ENCODE results near the gene UHRF2.
"Not testable (repeated sequence)": the region's sequence is repeated elsewhere in the genome, so short reads cannot be mapped to it uniquely, and the experiment has no call there.

The UHRF2 gene

GRCh38 chr9:6489099-6489498 is 76.1 kb downstream of the UHRF2 start:
- ATAC-seq (no peak), DNase-seq (no peak)
- no peak overlapping the region for H3K27ac Mint-ChIP-seq
- H3K36me3 Mint-ChIP-seq (ENCODE audit: low read depth): peaks cover 48% of the 10 kb centered on the region
- H3K4me1 Mint-ChIP-seq: no peaks in the 10 kb centered on the region
- H3K4me3 Mint-ChIP-seq: no peak overlapping the region
- H3K27me3 Mint-ChIP-seq: no peaks in the 10 kb centered on the region
- no peaks in the 10 kb centered on the region for H3K9me3 Mint-ChIP-seq

DNA sequence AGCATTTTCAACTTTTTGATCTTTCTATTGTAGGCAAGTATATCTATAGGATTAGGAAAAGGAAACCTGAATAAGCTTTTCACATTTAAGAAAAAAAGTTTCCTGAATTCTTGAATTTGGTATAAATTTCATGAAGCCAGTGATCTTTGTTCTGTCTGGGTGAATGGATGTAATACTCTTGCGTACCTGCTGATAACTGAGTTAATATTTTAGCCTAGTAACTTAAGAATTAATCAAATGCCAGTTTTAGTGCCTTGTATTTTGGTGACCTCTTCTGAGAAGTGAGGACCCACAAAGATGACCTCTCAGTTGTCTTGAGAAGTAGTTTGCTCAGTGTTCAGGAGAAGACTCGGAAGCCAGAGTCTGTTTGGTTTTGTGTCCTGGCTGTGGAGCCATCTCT is 77.9 kb downstream of the UHRF2 start:
- H3K27me3 Mint-ChIP-seq: no peaks in the 10 kb centered on the region
- H3K4me1 Mint-ChIP-seq: no peaks in the 10 kb centered on the region
- H3K9me3 Mint-ChIP-seq: no peaks in the 10 kb centered on the region
- H3K36me3 Mint-ChIP-seq (ENCODE audit: low read depth): peaks cover 51% of the 10 kb centered on the region
- H3K4me3 Mint-ChIP-seq: no peak overlapping the region
- H3K27ac Mint-ChIP-seq: no peak overlapping the region
- DNase-seq (no peak), ATAC-seq (no peak)

GRCh38 chr9:6495466-6495865 is 82.5 kb downstream of the UHRF2 start:
- Mint-ChIP-seq H3K27ac (no peak overlapping the region), H3K27me3 (no peaks in the 10 kb centered on the region), H3K4me3 (no peak overlapping the region), H3K36me3 (ENCODE audit: low read depth) (peaks cover 46% of the 10 kb centered on the region), H3K9me3 (no peaks in the 10 kb centered on the region), H3K4me1 (no peaks in the 10 kb centered on the region)
- DNase-seq (no peak), ATAC-seq (no peak)

- no peak for ATAC-seq
- H3K4me3 Mint-ChIP-seq: no peak overlapping the region
- H3K4me1 Mint-ChIP-seq: no peaks in the 10 kb centered on the region
- no peaks in the 10 kb centered on the region for H3K9me3 Mint-ChIP-seq
- H3K36me3 Mint-ChIP-seq (ENCODE audit: low read depth): peaks cover 48% of the 10 kb centered on the region
- no peak for DNase-seq
- H3K27me3 Mint-ChIP-seq: no peaks in the 10 kb centered on the region
- no peak overlapping the region for H3K27ac Mint-ChIP-seq
Observed at GRCh38 chr9:6498982-6499381, 86.0 kb downstream of the UHRF2 start.

GRCh38 chr9:6501526-6502210 is 88.7 kb downstream of the UHRF2 start:
- no peak overlapping the region for H3K4me3 Mint-ChIP-seq
- no peaks in the 10 kb centered on the region for H3K27me3 Mint-ChIP-seq
- H3K4me1 Mint-ChIP-seq: no peaks in the 10 kb centered on the region
- DNase-seq: no peak
- H3K27ac Mint-ChIP-seq: no peak overlapping the region
- ATAC-seq: no peak
- H3K36me3 Mint-ChIP-seq (ENCODE audit: low read depth): peaks cover 58% of the 10 kb centered on the region
- H3K9me3 Mint-ChIP-seq: no peaks in the 10 kb centered on the region

- H3K36me3 Mint-ChIP-seq (ENCODE audit: low read depth): peaks cover 58% of the 10 kb centered on the region
- H3K9me3 Mint-ChIP-seq: no peaks in the 10 kb centered on the region
Observed at GRCh38 chr9:6502399-6502798, 89.4 kb downstream of the UHRF2 start.

GRCh38 chr9:6506571-6506970 is 93.6 kb downstream of the UHRF2 start:
- Mint-ChIP-seq H3K27ac (no peak overlapping the region), H3K36me3 (ENCODE audit: low read depth) (peaks cover 53% of the 10 kb centered on the region), H3K4me1 (no peaks in the 10 kb centered on the region), H3K27me3 (no peaks in the 10 kb centered on the region), H3K4me3 (no peak overlapping the region), H3K9me3 (no peaks in the 10 kb centered on the region)
- ATAC-seq (no peak), DNase-seq (no peak)

More at GRCh38 chr9:6502399-6502798, 89.4 kb downstream of the UHRF2 start:
- Mint-ChIP-seq H3K4me1 (no peaks in the 10 kb centered on the region), H3K27me3 (no peaks in the 10 kb centered on the region), H3K4me3 (no peak overlapping the region), H3K27ac (no peak overlapping the region)
- no peak for DNase-seq
- ATAC-seq: no peak

GRCh38 chr9:6512085-6512657 is 99.2 kb downstream of the UHRF2 start:
- no peak for DNase-seq
- no peak overlapping the region for H3K27ac Mint-ChIP-seq
- H3K36me3 Mint-ChIP-seq (ENCODE audit: low read depth): peaks cover 27% of the 10 kb centered on the region
- no peaks in the 10 kb centered on the region for H3K4me1 Mint-ChIP-seq
- no peak overlapping the region for H3K4me3 Mint-ChIP-seq
- H3K9me3 Mint-ChIP-seq: no peaks in the 10 kb centered on the region
- no peak for ATAC-seq
- H3K27me3 Mint-ChIP-seq: no peaks in the 10 kb centered on the region

DNA sequence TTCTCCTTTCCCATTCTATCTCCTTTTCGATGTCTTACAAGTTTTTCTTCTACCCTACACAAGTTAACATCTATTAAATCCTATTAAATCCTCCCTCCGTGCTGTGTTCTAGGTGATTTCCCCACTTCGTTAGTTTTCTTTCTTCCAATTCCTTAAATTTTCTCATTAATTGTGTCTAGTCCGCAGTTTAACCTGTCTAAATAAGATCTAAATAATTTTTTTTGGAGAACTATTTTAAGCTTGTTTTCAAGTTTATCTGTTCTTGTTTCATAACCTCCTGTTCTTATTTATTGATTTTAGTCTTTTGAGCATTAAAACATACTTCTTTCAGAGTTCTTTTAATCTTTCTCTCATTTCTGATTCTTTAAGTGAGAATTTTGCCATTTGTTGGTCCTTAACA is 109.3 kb downstream of the UHRF2 start:
- no peak overlapping the region for H3K27ac Mint-ChIP-seq

DNA sequence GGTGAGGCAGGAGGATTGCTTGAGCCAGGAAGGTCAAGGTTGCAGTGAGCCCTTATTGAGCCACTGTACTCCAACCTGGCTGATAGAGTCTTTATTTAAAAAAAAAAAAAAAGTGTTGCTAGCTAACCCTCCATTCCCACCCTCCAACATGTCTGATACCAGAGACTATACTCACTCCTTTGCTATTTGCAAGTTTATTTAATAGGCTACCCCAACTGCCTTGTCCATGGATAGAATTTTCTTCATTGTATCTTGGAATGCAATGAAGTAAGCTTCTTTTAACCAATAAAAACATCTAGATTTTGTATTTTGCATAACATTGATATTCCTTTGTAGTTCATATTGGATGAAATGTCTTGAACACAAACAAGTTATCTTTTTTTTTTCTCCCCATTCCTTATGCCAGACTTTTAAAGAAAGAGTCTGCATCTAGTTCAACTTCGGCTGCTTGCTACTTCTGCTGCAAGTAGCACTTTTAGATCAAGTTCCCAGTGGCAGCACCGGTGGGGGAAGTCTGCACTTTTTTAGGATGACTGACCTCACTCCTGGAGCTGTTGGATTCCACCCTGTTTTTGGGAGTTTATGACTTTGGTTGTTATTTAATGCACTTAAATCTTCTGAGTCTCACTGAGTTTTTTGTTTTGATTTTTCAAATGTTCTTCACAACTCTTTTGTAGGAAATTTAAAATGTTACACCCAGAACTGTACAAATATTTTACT is 112.5 kb downstream of the UHRF2 start:
- no peak overlapping the region for H3K4me3 Mint-ChIP-seq
- H3K9me3 Mint-ChIP-seq: peaks cover 20% of the 10 kb centered on the region
- DNase-seq: no peak
- H3K4me1 Mint-ChIP-seq: no peaks in the 10 kb centered on the region
- H3K36me3 Mint-ChIP-seq (ENCODE audit: low read depth): peaks cover 28% of the 10 kb centered on the region
- no peak for ATAC-seq
- H3K27ac Mint-ChIP-seq: no peak overlapping the region
- H3K27me3 Mint-ChIP-seq: no peaks in the 10 kb centered on the region

More for the DNA sequence above, 109.3 kb downstream of the UHRF2 start:
- Mint-ChIP-seq H3K27me3 (no peaks in the 10 kb centered on the region), H3K36me3 (ENCODE audit: low read depth) (peaks cover 38% of the 10 kb centered on the region), H3K4me3 (no peak overlapping the region), H3K4me1 (no peaks in the 10 kb centered on the region), H3K9me3 (peaks cover 20% of the 10 kb centered on the region)
- DNase-seq (no peak), ATAC-seq (no peak)

DNA sequence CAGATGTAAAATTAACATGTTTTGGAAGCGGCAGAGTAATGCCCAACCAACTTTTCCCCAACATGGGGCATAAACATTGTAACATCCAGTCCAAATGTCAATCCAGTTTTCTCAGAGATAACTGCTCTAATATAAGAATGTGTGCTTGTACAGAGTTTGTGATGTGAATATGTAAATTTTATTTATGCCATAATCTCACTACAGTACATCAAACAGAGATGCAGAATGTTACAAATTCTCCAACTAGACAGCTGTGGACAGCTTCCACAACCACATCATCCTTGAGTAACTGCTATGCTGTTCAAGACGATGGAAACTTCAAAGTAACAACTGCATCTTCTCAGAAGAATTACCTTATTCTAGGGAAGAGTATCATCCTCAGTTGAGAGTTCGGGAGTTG is 122.6 kb downstream of the UHRF2 start:
- Mint-ChIP-seq H3K27me3 (no peaks in the 10 kb centered on the region), H3K27ac (no peak overlapping the region), H3K36me3 (ENCODE audit: low read depth) (no peaks in the 10 kb centered on the region), H3K4me1 (no peaks in the 10 kb centered on the region), H3K9me3 (no peaks in the 10 kb centered on the region), H3K4me3 (no peak overlapping the region)
- DNase-seq (no peak), ATAC-seq (no peak)

DNA sequence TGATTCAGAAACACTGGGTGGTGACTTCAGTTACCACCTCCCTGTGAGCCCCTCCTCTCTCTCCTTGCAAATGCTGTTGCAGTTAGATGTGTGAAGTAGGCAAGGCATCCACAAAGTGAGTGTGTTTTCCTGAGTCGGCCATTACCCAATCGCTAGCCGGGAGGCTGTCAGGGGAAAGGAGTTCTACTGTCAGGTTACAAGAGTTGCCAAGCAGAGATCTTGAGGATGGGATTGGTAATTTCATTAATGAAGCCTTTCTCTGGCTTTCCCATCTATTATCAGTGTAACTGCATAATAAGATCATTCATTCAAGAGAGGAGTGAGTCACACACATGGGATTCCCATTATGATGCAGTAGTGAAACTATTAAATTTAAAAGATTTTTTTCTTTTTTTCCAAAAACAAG is 125.7 kb downstream of the UHRF2 start:
- Mint-ChIP-seq H3K4me1 (no peaks in the 10 kb centered on the region), H3K36me3 (ENCODE audit: low read depth) (no peaks in the 10 kb centered on the region), H3K27me3 (peaks cover 7% of the 10 kb centered on the region), H3K27ac (no peak overlapping the region), H3K4me3 (no peak overlapping the region), H3K9me3 (no peaks in the 10 kb centered on the region)
- ATAC-seq (no peak), DNase-seq (no peak)

- not testable (repeated sequence) for H3K4me3 Mint-ChIP-seq; H3K36me3 Mint-ChIP-seq (ENCODE audit: low read depth); H3K9me3 Mint-ChIP-seq; ATAC-seq; DNase-seq; H3K4me1 Mint-ChIP-seq; H3K27ac Mint-ChIP-seq; H3K27me3 Mint-ChIP-seq
Observed at GRCh38 chr9:6542617-6543016, 129.6 kb downstream of the UHRF2 start.

GRCh38 chr9:6543204-6543603 is 130.2 kb downstream of the UHRF2 start:
- DNase-seq: no peak
- Mint-ChIP-seq H3K9me3 (no peaks in the 10 kb centered on the region), H3K4me3 (no peak overlapping the region), H3K36me3 (ENCODE audit: low read depth) (no peaks in the 10 kb centered on the region), H3K27ac (no peak overlapping the region), H3K4me1 (no peaks in the 10 kb centered on the region), H3K27me3 (peaks cover 7% of the 10 kb centered on the region)
- ATAC-seq: no peak

DNA sequence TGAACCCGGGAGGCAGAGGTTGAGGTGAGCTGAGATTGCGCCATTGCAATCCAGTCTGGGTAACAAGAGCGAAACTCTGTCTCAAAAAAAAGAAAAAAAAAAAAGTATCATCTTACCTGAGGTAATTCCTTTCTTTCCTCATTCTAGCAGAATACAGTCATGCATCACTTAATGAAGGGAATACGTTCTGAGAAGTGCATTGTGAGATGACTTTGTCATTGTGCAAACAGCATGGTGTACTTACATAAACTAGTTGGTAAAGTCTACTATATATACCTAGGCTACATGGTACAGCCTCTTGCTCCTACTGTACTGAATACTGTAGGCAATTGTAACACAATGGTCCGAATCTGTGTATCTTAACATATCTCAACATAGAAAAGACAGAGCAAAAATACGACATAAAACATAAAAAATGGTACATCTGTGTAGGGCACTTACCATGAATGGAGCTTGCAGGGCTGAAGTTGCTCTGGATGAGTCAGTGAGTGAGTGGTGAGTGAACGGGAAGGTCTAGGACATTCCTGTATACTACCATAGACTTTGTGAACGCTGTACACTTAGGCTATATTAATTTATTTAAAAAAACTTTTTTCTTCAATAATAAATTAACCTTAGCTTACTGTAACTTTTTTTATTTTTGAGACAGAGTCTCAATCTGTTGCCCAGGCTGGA is 132.2 kb downstream of the UHRF2 start:
- H3K4me1 Mint-ChIP-seq: no peaks in the 10 kb centered on the region

More for the DNA sequence above, 132.2 kb downstream of the UHRF2 start:
- H3K27me3 Mint-ChIP-seq: peaks cover 7% of the 10 kb centered on the region
- no peaks in the 10 kb centered on the region for H3K9me3 Mint-ChIP-seq
- no peaks in the 10 kb centered on the region for H3K36me3 Mint-ChIP-seq (ENCODE audit: low read depth)
- H3K4me3 Mint-ChIP-seq: no peak overlapping the region
- ATAC-seq (no peak), DNase-seq (no peak)
- no peak overlapping the region for H3K27ac Mint-ChIP-seq
